Tibial artery (tissue), 4 donors: Measurements from ENCODE around the gene MRPL4.
"Not testable (repeated sequence)": the region's sequence is repeated elsewhere in the genome, so short reads cannot be mapped to it uniquely, and the experiment has no call there.

ENCODE experiments used
- DNase-seq, 2 donors: peaks; one replicate each; pipeline ENCODE4 v3.0.0-alpha.2; 2019
- H3K27ac ChIP-seq, 2 donors: fragments of 200-600 bp; sonication (generic) in 1 of 2; 1 replicate in 1 of 2; 2 replicates in 1 of 2; pipeline ENCODE4 v1.5.1; 2018 to 2019; ENCODE audit warnings: mild to moderate bottlenecking in 1 of 2
- H3K27me3 ChIP-seq, 2 donors: fragments of 200-600 bp; sonication (generic) in 1 of 2; one replicate each; pipeline versions ENCODE4 v1.5.1 to v1.6.0; 2016 to 2019
- H3K36me3 ChIP-seq, 3 donors: fragments of 200-600 bp; sonication (generic) in 2 of 3; one replicate each; pipeline ENCODE4 v1.5.1; 2016 to 2019; ENCODE audit warnings: mild to moderate bottlenecking in 2 of 3
- H3K4me1 ChIP-seq, 4 donors: fragments of 200-600 bp; sonication (generic) in 2 of 4; 1 replicate in 3 of 4; 2 replicates in 1 of 4; pipeline ENCODE4 v1.5.1; 2016 to 2019
- H3K4me3 ChIP-seq, 2 donors: fragments of 200-600 bp; sonication (generic) in 1 of 2; 1 replicate in 1 of 2; 2 replicates in 1 of 2; pipeline ENCODE4 v1.5.1; 2018 to 2019; ENCODE audit warnings: mild to moderate bottlenecking in 2 of 2
- H3K9me3 ChIP-seq, 3 donors: fragments of 200-600 bp; sonication (generic) in 1 of 3; one replicate each; pipeline ENCODE4 v1.5.1; 2016 to 2019
- intact Hi-C: fragments of 100-400 bp; cut with DNase I; formaldehyde crosslinking; loops from one replicate; pipeline ENCODE4 v1.15.0; 2023; ENCODE audit warnings: low total_unique reads
- TF ChIP-seq, protein P1 (sequence below), 2 experiments: fragments of 200-600 bp in 1 of 2; fragments of 450-650 bp in 1 of 2; IDR thresholded peaks; one replicate each; pipeline ENCODE4 v1.5.1; 2017 to 2019; ENCODE audit warnings: antibody characterized with exemption in 2 of 2, mild to moderate bottlenecking in 1 of 2, moderate library complexity in 1 of 2

The MRPL4 gene

DNA sequence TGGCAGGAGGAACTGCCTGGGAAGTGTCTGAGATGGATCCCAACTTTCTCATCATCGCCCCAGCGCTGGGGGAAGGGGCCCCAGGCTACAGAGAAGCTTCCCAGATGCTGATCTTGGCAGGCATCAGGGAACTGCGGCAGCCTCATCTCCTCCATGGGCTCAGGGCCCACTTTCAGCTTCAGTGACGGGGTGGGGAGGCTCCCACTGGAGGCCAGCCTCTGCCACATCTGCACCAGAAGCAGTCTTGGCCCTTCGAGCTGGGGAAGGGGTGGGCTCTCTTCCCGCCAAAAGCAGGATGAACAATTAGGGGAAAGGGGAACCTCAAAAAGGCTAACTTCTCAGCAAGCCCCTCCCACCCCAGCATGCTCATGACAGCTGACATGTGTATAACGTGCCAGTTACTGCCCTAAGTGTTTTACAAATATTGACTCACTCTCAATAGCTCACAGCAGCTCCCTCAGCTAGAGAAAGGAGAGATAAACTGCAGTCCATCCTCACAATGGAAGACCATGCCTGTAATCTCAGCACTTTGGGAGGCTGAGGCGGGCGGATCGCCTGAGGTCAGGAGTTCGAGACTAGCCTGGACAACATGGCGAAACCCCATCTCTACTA, 13.7 kb upstream of the MRPL4 start:
- H3K4me3 ChIP-seq, result no peak overlapping the region
- intact Hi-C loops, result no loop called here
- peak in 1 of 2 donors; percentile 38 for DNase-seq
- no peaks in the 10 kb centered on the region for H3K36me3 ChIP-seq
- no peaks in the 10 kb centered on the region for H3K4me1 ChIP-seq
- no peak overlapping the region for H3K27ac ChIP-seq
- H3K9me3 ChIP-seq, result no peaks in the 10 kb centered on the region
- TF ChIP-seq, protein P1, sequence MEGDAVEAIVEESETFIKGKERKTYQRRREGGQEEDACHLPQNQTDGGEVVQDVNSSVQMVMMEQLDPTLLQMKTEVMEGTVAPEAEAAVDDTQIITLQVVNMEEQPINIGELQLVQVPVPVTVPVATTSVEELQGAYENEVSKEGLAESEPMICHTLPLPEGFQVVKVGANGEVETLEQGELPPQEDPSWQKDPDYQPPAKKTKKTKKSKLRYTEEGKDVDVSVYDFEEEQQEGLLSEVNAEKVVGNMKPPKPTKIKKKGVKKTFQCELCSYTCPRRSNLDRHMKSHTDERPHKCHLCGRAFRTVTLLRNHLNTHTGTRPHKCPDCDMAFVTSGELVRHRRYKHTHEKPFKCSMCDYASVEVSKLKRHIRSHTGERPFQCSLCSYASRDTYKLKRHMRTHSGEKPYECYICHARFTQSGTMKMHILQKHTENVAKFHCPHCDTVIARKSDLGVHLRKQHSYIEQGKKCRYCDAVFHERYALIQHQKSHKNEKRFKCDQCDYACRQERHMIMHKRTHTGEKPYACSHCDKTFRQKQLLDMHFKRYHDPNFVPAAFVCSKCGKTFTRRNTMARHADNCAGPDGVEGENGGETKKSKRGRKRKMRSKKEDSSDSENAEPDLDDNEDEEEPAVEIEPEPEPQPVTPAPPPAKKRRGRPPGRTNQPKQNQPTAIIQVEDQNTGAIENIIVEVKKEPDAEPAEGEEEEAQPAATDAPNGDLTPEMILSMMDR (IDR thresholded peaks at IDR 0.05), result no peak
- no peaks in the 10 kb centered on the region for H3K27me3 ChIP-seq

DNA sequence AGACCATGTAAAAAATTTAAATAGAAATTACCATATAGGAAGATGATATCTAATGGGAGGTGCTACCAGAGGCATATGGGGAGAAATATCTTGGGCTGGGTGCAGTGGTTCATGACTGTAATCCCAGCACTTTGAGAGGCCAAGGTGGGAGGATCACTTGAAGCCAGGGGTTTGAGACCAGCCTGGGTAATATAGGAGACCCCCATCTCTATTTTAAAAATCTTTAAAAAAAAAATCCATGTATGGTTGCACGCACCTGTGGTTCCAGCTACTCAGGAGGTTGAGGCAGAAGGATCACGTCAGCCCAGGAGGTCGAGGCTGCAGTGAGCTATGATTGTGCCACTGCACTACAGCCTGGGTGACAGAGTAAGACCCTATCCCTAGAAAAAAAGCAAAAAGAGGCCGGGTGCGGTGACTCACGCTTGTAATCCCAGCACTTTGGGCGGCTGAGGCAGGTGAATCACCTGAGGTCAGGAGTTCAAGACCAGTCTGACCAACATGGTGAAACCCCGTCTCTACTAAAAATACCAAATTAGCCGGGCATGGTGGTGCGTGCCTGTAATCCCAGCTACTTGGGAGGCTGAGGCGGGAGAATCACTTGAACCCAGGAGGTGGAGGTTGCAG, 10.1 kb upstream of the MRPL4 start:
- H3K4me3 ChIP-seq, H3K9me3 ChIP-seq, DNase-seq, H3K27me3 ChIP-seq, H3K4me1 ChIP-seq, H3K36me3 ChIP-seq, H3K27ac ChIP-seq, intact Hi-C loops: not testable (repeated sequence)

DNA sequence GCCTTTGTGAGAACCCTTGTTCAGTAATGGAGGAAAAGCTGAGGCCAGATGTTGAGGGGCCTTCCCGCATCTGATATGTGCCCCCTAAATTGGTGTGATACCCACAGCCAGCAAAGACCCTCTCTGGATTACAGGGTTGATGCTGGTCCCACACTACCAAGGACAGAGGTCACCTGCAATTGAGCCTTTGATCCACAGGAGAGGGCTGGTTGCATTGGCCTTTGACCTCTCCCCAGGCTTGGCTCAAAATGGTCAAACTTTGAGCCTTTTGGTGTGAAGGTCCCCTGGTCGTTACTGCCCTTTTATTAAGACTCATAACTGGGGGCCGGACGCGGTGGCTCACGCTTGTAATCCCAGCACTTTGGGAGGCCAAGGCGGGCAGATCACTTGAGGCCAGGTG, 8.4 kb upstream of the MRPL4 start:
- Histone ChIP-seq H3K27me3 (no peaks in the 10 kb centered on the region), H3K4me3 (no peak overlapping the region), H3K36me3 (no peaks in the 10 kb centered on the region), H3K4me1 (no peaks in the 10 kb centered on the region), H3K9me3 (no peaks in the 10 kb centered on the region), H3K27ac (no peak overlapping the region)
- TF ChIP-seq, protein P1 (IDR thresholded peaks at IDR 0.05), result no peak
- DNase-seq, result no peak
- intact Hi-C loops, result no loop called here

DNA sequence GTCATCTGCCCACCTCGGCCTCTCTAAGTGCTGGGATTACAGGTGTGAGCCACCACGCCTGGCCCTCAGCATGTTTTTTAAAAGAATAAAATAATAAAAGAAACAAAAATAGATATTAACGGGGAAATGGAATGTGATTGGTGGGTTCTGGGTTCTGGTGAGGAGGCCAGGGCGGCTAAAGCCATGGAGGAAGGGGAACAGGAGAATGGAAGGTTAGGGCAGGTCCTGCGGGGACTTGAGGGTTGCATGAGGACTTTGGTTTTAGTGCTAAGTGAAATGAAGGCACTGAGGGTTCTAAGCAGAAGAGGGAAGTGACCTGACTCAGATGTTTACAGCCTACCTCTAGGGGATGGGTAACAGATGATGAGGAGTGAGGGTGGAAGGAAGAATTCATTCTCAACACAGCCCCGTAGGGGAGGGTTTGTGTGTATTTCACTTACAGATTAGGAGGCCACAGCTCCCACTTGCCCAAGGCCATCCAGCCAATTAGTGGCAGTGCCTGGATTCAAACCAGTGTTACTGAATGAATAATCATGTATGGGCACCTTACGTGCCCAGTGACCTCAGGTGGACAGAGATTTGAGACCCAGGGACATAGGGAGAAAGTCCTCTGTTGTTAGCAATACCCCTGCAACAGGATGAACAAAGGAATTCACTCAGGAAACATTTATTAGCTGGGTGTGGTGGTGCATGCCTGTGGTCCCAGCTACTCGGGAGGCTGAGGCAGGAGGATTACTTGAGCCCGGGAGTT, 6.7 kb upstream of the MRPL4 start:
- intact Hi-C loops, result no loop called here
- no peak overlapping the region for H3K4me3 ChIP-seq
- DNase-seq, result no peak
- no peaks in the 10 kb centered on the region for H3K9me3 ChIP-seq
- TF ChIP-seq, protein P1 (IDR thresholded peaks at IDR 0.05), result no peak
- H3K4me1 ChIP-seq, result peaks cover 0 to 5% (median 0%) of the 10 kb centered on the region in 4 donors
- H3K27ac ChIP-seq, result no peak overlapping the region
- H3K27me3 ChIP-seq, result no peaks in the 10 kb centered on the region
- no peaks in the 10 kb centered on the region for H3K36me3 ChIP-seq

DNA sequence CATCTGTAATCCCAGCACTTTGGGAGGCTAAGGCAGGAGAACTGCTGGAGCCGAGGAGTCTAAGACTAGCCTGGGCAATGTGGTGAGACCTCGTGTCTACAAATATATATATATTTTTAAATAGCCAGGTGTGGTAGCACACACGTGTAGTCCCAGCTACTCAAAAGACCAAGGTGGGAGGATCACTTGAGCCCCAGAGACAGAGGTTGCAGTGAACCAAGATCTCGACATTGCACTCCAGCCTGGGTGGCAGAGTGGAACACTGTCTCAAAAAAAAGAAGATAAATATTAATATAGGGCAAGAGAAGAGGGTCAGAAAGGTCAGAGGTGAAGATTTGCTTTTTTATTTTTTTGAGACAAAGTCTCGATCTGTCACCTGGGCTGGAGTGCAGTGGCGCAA, 5.5 kb upstream of the MRPL4 start:
- no peaks in the 10 kb centered on the region for H3K27me3 ChIP-seq
- TF ChIP-seq, protein P1 (IDR thresholded peaks at IDR 0.05), result no peak
- no peak for DNase-seq
- intact Hi-C loops, result no loop called here
- peaks cover 0 to 14% (median 3%) of the 10 kb centered on the region in 4 donors for H3K4me1 ChIP-seq
- no peak overlapping the region for H3K27ac ChIP-seq
- no peaks in the 10 kb centered on the region for H3K9me3 ChIP-seq
- no peaks in the 10 kb centered on the region for H3K36me3 ChIP-seq
- no peak overlapping the region for H3K4me3 ChIP-seq

DNA sequence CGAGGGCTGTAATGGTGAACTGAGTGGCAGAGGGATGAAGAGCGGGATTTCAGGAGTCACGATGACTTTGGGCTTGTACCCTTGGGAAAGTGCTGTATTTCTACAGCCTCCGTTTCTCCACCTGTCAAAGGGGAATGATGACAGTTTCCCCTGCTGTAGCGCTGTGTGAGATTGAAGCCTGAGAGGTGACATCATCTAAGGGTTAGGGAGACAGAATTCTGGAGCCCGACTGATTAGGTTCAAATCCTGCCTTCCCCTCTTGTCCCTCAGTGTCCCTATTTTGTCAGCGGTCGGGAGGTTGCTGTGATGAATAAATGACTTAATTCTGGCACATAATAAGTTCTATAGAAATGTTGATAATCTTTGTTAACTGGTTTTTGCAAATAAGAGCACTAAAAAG, 693 bp downstream of the MRPL4 start:
- no peaks in the 10 kb centered on the region for H3K27me3 ChIP-seq
- DNase-seq, result no peak
- intact Hi-C loops, result loop anchor here (5.0 kb wide), 1 partner anchor 145 kb away; the partner anchor contains the start of gene PPAN
- TF ChIP-seq, protein P1 (IDR thresholded peaks at IDR 0.05), result no peak
- peaks cover 0 to 25% (median 13%) of the 10 kb centered on the region in 4 donors for H3K4me1 ChIP-seq
- H3K27ac ChIP-seq, result peak overlapping the region; percentile 74 to 79
- peak overlapping the region; percentile 83 to 91 for H3K4me3 ChIP-seq
- H3K9me3 ChIP-seq, result no peaks in the 10 kb centered on the region
- H3K36me3 ChIP-seq, result peaks cover 10 to 42% (median 37%) of the 10 kb centered on the region in 3 donors
